ENCODE results near the gene GON4L. TPM values are rescaled to one million over a fixed set of nuclear protein-coding genes. Genes with fewer than 3 reads are reported as not detected.
"Not testable (repeated sequence)": the region's sequence is repeated elsewhere in the genome, so short reads cannot be mapped to it uniquely, and the experiment has no call there.

Gene GON4L
- total RNA-seq, 1 experiment from 2014 or later, result 67.1 TPM

GRCh38 chr1:155709391-155709790 lies 147.6 kb downstream of the GON4L start:
- Mint-ChIP-seq H3K27ac (ENCODE audit: unreplicated experiment) (no peak overlapping the region), H3K4me3 (ENCODE audit: low read depth, unreplicated experiment) (no peak overlapping the region), H3K4me1 (ENCODE audit: low read depth, unreplicated experiment) (no peaks in the 10 kb centered on the region), H3K36me3 (ENCODE audit: insufficient read depth, unreplicated experiment) (peaks cover 42% of the 10 kb centered on the region), H3K27me3 (ENCODE audit: unreplicated experiment) (no peaks in the 10 kb centered on the region), H3K9me3 (ENCODE audit: low read depth, unreplicated experiment) (no peaks in the 10 kb centered on the region)
- intact Hi-C loops (cut with micrococcal nuclease; ENCODE audit: unreplicated experiment), result no loop called here
- DNase-seq, result no peak
- no peak for TF ChIP-seq CTCF (IDR thresholded peaks at IDR 0.05; ENCODE audit: unreplicated experiment)
- no TSS peak for BruUV-seq (replicated peaks)
- CTCF ChIA-PET, result interaction anchor here (0.7 kb wide), 1 partner anchor 636 kb away, joined by 4 read pairs; no protein-coding TSS in a partner anchor

DNA sequence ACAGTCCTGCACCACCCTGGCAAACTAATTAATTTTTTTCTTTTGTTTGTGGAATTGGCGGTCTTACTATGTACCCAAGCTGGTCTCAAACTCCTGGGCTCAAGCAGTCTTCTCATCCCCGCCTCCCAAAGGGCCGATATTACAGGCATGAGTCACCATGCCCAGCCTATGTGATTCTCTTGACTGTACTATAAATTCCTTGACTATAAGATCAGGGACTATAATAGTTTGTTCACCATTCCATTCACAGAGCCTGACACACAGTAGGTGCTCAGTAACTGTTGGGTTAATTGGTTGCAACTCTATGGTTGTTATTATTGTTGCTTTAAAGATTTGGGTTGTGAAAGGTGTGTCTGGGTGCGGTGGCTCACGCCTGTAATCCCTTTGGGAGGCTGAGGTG lies 150.9 kb downstream of the GON4L start:
- H3K36me3 Mint-ChIP-seq (ENCODE audit: insufficient read depth, unreplicated experiment), result peaks cover 27% of the 10 kb centered on the region
- H3K9me3 Mint-ChIP-seq (ENCODE audit: low read depth, unreplicated experiment), result no peaks in the 10 kb centered on the region
- no peak overlapping the region for H3K4me3 Mint-ChIP-seq (ENCODE audit: low read depth, unreplicated experiment)
- no peak for DNase-seq
- CTCF ChIA-PET, result interaction anchor here (0.6 kb wide), 1 partner anchor 180 kb away, joined by 3 read pairs; no protein-coding TSS in a partner anchor
- H3K27ac Mint-ChIP-seq (ENCODE audit: unreplicated experiment), result no peak overlapping the region
- H3K4me1 Mint-ChIP-seq (ENCODE audit: low read depth, unreplicated experiment), result no peaks in the 10 kb centered on the region
- no TSS peak for BruUV-seq (replicated peaks)
- H3K27me3 Mint-ChIP-seq (ENCODE audit: unreplicated experiment), result no peaks in the 10 kb centered on the region
- no peak for TF ChIP-seq CTCF (IDR thresholded peaks at IDR 0.05; ENCODE audit: unreplicated experiment)
- intact Hi-C loops (cut with micrococcal nuclease; ENCODE audit: unreplicated experiment), result no loop called here

GRCh38 chr1:155704414-155704813 lies 152.6 kb downstream of the GON4L start:
- DNase-seq; H3K9me3 Mint-ChIP-seq (ENCODE audit: low read depth, unreplicated experiment); intact Hi-C loops (cut with micrococcal nuclease; ENCODE audit: unreplicated experiment); H3K27ac Mint-ChIP-seq (ENCODE audit: unreplicated experiment); BruUV-seq (replicated peaks); H3K4me1 Mint-ChIP-seq (ENCODE audit: low read depth, unreplicated experiment); CTCF ChIA-PET; H3K27me3 Mint-ChIP-seq (ENCODE audit: unreplicated experiment); H3K4me3 Mint-ChIP-seq (ENCODE audit: low read depth, unreplicated experiment): not testable (repeated sequence)
- H3K36me3 Mint-ChIP-seq (ENCODE audit: insufficient read depth, unreplicated experiment), result peaks cover 18% of the 10 kb centered on the region

DNA sequence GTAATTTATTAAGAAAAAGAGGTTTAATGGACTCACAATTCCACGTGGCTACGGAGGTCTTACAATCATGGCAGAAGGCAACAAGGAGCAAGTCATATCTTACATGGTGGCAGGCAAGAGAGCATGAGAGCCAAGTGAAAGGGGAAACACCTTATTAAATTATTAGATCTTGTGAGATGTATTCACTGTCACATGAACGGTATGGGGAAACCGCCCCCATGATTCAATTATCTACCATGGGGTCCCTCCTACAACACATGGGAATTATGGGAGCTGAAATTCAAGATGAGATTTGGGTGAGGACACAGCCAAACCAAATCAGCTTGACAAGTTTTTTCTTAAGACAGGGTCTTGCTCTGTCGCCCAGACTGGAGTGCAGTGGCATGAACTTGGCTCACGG lies 153.8 kb downstream of the GON4L start:
- CTCF ChIA-PET, result no interaction called here
- DNase-seq, result no peak
- Mint-ChIP-seq H3K4me1 (ENCODE audit: low read depth, unreplicated experiment) (peaks cover 10% of the 10 kb centered on the region), H3K36me3 (ENCODE audit: insufficient read depth, unreplicated experiment) (peaks cover 6% of the 10 kb centered on the region), H3K27me3 (ENCODE audit: unreplicated experiment) (no peaks in the 10 kb centered on the region), H3K4me3 (ENCODE audit: low read depth, unreplicated experiment) (no peak overlapping the region), H3K27ac (ENCODE audit: unreplicated experiment) (no peak overlapping the region), H3K9me3 (ENCODE audit: low read depth, unreplicated experiment) (no peaks in the 10 kb centered on the region)
- no peak for TF ChIP-seq CTCF (IDR thresholded peaks at IDR 0.05; ENCODE audit: unreplicated experiment)
- BruUV-seq (replicated peaks), result no TSS peak
- intact Hi-C loops (cut with micrococcal nuclease; ENCODE audit: unreplicated experiment), result no loop called here

DNA sequence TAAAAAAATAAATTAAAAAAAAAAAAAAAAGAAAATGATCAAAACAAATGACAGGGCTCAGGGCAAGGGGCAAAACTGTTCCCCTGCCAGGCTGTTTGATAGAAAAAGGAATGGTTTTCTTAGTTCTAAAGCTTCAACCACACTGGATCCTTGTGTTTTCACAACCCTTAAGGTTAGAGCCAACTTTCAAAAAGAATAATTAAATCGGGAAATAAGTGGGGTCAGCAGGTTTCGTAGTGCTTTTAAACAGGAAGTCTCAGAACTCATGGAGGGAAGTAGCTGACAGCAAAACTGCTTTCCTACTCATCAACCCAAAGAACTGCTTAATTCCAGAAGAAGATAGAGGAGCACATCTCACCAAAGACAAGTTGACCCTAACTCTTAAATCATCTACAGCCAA lies 155.3 kb downstream of the GON4L start:
- intact Hi-C loops (cut with micrococcal nuclease; ENCODE audit: unreplicated experiment); CTCF ChIA-PET; BruUV-seq (replicated peaks); H3K9me3 Mint-ChIP-seq (ENCODE audit: low read depth, unreplicated experiment); DNase-seq; H3K27ac Mint-ChIP-seq (ENCODE audit: unreplicated experiment); H3K27me3 Mint-ChIP-seq (ENCODE audit: unreplicated experiment); H3K4me3 Mint-ChIP-seq (ENCODE audit: low read depth, unreplicated experiment): not testable (repeated sequence)
- Mint-ChIP-seq H3K36me3 (ENCODE audit: insufficient read depth, unreplicated experiment) (peaks cover 11% of the 10 kb centered on the region), H3K4me1 (ENCODE audit: low read depth, unreplicated experiment) (peaks cover 24% of the 10 kb centered on the region)

Other genes with a start within 250 kb of the GON4L start
- 75.2 and 87.5 TPM in 2 replicates for gene MSTO1, start 247.0 kb downstream of the GON4L start, total RNA-seq (2022)
- 76.2 and 81.4 TPM in 2 replicates for gene YY1AP1, start 168.4 kb downstream of the GON4L start, total RNA-seq (2022)
- gene DAP3, start 168.1 kb downstream of the GON4L start, total RNA-seq (2022), result 192 and 199 TPM in 2 replicates
- gene SYT11, start 2.4 kb upstream of the GON4L start, total RNA-seq (2022), result 0.98 and 1.0 TPM in 2 replicates
- gene RIT1, start 54.1 kb upstream of the GON4L start, total RNA-seq (2022), result 34.4 and 34.7 TPM in 2 replicates
- gene KHDC4, start 77.2 kb upstream of the GON4L start, total RNA-seq (2022), result 99.3 and 107 TPM in 2 replicates
- not detected in 2 replicates for gene RXFP4, start 84.4 kb upstream of the GON4L start, total RNA-seq (2022)
- gene ARHGEF2, start 121.3 kb upstream of the GON4L start, total RNA-seq (2022), result 69.2 and 97.6 TPM in 2 replicates
- 215 and 246 TPM in 2 replicates for gene SSR2, start 163.7 kb upstream of the GON4L start, total RNA-seq (2022)
- gene UBQLN4, start 196.6 kb upstream of the GON4L start, total RNA-seq (2022), result 60.0 and 77.3 TPM in 2 replicates
- gene LAMTOR2, start 197.6 kb upstream of the GON4L start, total RNA-seq (2022), result 69.8 and 69.9 TPM in 2 replicates
- 182 and 189 TPM in 2 replicates for gene RAB25, start 203.9 kb upstream of the GON4L start, total RNA-seq (2022)
- gene MEX3A, start 225.3 kb upstream of the GON4L start, total RNA-seq (2022), result 3.3 and 5.0 TPM in 2 replicates